ENCODE results near the gene DIPK1B. TPM values are rescaled to one million over a fixed set of nuclear protein-coding genes. Genes with fewer than 3 reads are reported as not detected.
A peak's percentile ranks its signal among the peaks of the same experiment; 100 is the strongest.

The DIPK1B gene
- total RNA-seq, 1 experiment from 2014 or later = 45.4 TPM

DNA sequence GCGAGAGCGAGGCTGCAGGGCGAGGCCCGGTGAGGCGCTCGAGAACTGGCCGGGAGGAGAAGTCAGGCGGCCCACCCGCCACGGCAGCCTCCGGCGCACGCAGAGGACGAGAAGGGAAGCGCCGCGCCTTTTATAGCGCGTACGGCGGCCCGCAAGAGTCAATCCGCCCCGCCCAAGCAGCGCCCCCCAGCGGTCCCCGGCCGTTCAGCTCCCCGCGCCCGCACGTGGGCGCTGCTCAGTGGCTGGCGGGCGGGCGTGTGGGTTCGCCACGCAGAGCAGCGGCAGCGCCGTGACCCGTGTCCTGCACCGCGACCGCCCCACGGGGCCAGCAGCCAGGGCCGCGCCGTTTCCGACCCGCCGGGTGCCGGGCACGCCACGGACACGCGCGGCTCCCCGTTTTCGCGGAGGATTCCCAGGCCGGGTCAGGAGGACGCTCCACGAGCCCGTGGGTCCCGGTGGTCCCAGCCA lies 15.7 kb downstream of the DIPK1B start (continued):
- TF ChIP-seq, protein P1, sequence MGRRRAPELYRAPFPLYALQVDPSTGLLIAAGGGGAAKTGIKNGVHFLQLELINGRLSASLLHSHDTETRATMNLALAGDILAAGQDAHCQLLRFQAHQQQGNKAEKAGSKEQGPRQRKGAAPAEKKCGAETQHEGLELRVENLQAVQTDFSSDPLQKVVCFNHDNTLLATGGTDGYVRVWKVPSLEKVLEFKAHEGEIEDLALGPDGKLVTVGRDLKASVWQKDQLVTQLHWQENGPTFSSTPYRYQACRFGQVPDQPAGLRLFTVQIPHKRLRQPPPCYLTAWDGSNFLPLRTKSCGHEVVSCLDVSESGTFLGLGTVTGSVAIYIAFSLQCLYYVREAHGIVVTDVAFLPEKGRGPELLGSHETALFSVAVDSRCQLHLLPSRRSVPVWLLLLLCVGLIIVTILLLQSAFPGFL (CRISPR knock-in tag; IDR thresholded peaks at IDR 0.05; ENCODE audit: borderline replicate concordance) = no peak; the same call in 1 of the 2 replicates
- TF ChIP-seq, protein P2, sequence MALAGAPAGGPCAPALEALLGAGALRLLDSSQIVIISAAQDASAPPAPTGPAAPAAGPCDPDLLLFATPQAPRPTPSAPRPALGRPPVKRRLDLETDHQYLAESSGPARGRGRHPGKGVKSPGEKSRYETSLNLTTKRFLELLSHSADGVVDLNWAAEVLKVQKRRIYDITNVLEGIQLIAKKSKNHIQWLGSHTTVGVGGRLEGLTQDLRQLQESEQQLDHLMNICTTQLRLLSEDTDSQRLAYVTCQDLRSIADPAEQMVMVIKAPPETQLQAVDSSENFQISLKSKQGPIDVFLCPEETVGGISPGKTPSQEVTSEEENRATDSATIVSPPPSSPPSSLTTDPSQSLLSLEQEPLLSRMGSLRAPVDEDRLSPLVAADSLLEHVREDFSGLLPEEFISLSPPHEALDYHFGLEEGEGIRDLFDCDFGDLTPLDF (CRISPR knock-in tag; IDR thresholded peaks at IDR 0.05) = no peak
- TF ChIP-seq ZNF263 (CRISPR knock-in tag; IDR thresholded peaks at IDR 0.05; ENCODE audit: low read depth) = no peak; the same call in 1 of the 2 replicates
- TF ChIP-seq, protein P3, sequence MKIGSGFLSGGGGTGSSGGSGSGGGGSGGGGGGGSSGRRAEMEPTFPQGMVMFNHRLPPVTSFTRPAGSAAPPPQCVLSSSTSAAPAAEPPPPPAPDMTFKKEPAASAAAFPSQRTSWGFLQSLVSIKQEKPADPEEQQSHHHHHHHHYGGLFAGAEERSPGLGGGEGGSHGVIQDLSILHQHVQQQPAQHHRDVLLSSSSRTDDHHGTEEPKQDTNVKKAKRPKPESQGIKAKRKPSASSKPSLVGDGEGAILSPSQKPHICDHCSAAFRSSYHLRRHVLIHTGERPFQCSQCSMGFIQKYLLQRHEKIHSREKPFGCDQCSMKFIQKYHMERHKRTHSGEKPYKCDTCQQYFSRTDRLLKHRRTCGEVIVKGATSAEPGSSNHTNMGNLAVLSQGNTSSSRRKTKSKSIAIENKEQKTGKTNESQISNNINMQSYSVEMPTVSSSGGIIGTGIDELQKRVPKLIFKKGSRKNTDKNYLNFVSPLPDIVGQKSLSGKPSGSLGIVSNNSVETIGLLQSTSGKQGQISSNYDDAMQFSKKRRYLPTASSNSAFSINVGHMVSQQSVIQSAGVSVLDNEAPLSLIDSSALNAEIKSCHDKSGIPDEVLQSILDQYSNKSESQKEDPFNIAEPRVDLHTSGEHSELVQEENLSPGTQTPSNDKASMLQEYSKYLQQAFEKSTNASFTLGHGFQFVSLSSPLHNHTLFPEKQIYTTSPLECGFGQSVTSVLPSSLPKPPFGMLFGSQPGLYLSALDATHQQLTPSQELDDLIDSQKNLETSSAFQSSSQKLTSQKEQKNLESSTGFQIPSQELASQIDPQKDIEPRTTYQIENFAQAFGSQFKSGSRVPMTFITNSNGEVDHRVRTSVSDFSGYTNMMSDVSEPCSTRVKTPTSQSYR (CRISPR knock-in tag; IDR thresholded peaks at IDR 0.05) = peak; percentile 30; the same call in 1 of the 2 replicates
- TF ChIP-seq ELF4 (CRISPR knock-in tag; IDR thresholded peaks at IDR 0.05; ENCODE audit: low read depth) = no peak
- TF ChIP-seq, protein P4, sequence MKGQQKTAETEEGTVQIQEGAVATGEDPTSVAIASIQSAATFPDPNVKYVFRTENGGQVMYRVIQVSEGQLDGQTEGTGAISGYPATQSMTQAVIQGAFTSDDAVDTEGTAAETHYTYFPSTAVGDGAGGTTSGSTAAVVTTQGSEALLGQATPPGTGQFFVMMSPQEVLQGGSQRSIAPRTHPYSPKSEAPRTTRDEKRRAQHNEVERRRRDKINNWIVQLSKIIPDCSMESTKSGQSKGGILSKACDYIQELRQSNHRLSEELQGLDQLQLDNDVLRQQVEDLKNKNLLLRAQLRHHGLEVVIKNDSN (CRISPR knock-in tag; IDR thresholded peaks at IDR 0.05) = peak; percentile 71
- no peak for TF ChIP-seq HMGA2 (CRISPR knock-in tag; IDR thresholded peaks at IDR 0.05)
- TF ChIP-seq MXD4 (CRISPR knock-in tag; IDR thresholded peaks at IDR 0.05; ENCODE audit: borderline replicate concordance) = no peak
- TF ChIP-seq, protein P5, sequence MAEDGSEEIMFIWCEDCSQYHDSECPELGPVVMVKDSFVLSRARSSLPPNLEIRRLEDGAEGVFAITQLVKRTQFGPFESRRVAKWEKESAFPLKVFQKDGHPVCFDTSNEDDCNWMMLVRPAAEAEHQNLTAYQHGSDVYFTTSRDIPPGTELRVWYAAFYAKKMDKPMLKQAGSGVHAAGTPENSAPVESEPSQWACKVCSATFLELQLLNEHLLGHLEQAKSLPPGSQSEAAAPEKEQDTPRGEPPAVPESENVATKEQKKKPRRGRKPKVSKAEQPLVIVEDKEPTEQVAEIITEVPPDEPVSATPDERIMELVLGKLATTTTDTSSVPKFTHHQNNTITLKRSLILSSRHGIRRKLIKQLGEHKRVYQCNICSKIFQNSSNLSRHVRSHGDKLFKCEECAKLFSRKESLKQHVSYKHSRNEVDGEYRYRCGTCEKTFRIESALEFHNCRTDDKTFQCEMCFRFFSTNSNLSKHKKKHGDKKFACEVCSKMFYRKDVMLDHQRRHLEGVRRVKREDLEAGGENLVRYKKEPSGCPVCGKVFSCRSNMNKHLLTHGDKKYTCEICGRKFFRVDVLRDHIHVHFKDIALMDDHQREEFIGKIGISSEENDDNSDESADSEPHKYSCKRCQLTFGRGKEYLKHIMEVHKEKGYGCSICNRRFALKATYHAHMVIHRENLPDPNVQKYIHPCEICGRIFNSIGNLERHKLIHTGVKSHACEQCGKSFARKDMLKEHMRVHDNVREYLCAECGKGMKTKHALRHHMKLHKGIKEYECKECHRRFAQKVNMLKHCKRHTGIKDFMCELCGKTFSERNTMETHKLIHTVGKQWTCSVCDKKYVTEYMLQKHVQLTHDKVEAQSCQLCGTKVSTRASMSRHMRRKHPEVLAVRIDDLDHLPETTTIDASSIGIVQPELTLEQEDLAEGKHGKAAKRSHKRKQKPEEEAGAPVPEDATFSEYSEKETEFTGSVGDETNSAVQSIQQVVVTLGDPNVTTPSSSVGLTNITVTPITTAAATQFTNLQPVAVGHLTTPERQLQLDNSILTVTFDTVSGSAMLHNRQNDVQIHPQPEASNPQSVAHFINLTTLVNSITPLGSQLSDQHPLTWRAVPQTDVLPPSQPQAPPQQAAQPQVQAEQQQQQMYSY (CRISPR knock-in tag; IDR thresholded peaks at IDR 0.05) = no peak
- TF ChIP-seq, protein P6, sequence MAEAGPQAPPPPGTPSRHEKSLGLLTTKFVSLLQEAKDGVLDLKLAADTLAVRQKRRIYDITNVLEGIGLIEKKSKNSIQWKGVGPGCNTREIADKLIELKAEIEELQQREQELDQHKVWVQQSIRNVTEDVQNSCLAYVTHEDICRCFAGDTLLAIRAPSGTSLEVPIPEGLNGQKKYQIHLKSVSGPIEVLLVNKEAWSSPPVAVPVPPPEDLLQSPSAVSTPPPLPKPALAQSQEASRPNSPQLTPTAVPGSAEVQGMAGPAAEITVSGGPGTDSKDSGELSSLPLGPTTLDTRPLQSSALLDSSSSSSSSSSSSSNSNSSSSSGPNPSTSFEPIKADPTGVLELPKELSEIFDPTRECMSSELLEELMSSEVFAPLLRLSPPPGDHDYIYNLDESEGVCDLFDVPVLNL (CRISPR knock-in tag; IDR thresholded peaks at IDR 0.05; ENCODE audit: borderline replicate concordance, low read depth) = 0 out of 2 replicates have a peak, but pooled peaks have one; percentile 53
- TF ChIP-seq NR2C2 (CRISPR knock-in tag; IDR thresholded peaks at IDR 0.05) = no peak
- TF ChIP-seq SP1 (CRISPR knock-in tag; conservative IDR thresholded peaks at IDR 0.05) = peak; percentile 96
- TF ChIP-seq KAT7 (CRISPR knock-in tag; IDR thresholded peaks at IDR 0.05; ENCODE audit: borderline replicate concordance) = no peak
- TF ChIP-seq ZNF138 (CRISPR knock-in tag; conservative IDR thresholded peaks at IDR 0.05) = no peak
- TF ChIP-seq SMAD4 (CRISPR knock-in tag; IDR thresholded peaks at IDR 0.05) = 0 out of 2 replicates have a peak, but pooled peaks have one; percentile 23
- no peak for TF ChIP-seq TEAD4 (CRISPR knock-in tag; IDR thresholded peaks at IDR 0.05)
- TF ChIP-seq, protein P7, sequence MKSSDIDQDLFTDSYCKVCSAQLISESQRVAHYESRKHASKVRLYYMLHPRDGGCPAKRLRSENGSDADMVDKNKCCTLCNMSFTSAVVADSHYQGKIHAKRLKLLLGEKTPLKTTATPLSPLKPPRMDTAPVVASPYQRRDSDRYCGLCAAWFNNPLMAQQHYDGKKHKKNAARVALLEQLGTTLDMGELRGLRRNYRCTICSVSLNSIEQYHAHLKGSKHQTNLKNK (CRISPR knock-in tag; IDR thresholded peaks at IDR 0.05) = no peak
- TF ChIP-seq JUN (CRISPR knock-in tag; IDR thresholded peaks at IDR 0.05) = peak; percentile 63
- peak; percentile 22; the same call in 1 of the 2 replicates for TF ChIP-seq ZNF416 (CRISPR knock-in tag; IDR thresholded peaks at IDR 0.05)
- TF ChIP-seq, protein P8, sequence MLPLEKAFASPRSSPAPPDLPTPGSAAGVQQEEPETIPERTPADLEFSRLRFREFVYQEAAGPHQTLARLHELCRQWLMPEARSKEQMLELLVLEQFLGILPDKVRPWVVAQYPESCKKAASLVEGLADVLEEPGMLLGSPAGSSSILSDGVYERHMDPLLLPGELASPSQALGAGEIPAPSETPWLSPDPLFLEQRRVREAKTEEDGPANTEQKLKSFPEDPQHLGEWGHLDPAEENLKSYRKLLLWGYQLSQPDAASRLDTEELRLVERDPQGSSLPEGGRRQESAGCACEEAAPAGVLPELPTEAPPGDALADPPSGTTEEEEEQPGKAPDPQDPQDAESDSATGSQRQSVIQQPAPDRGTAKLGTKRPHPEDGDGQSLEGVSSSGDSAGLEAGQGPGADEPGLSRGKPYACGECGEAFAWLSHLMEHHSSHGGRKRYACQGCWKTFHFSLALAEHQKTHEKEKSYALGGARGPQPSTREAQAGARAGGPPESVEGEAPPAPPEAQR (CRISPR knock-in tag; IDR thresholded peaks at IDR 0.05) = peak; percentile 14; the same call in 1 of the 2 replicates
- no peak; the same call in 1 of the 2 replicates for TF ChIP-seq NFE2L1 (CRISPR knock-in tag; IDR thresholded peaks at IDR 0.05)
- peak; percentile 95; the same call in 1 of the 2 replicates for TF ChIP-seq CBFB (CRISPR knock-in tag; IDR thresholded peaks at IDR 0.05; ENCODE audit: low read depth)
- peak; percentile 63; the same call in 1 of the 2 replicates for TF ChIP-seq RELA (CRISPR knock-in tag; IDR thresholded peaks at IDR 0.05; ENCODE audit: borderline replicate concordance)
- no peak for TF ChIP-seq ZNF232 (CRISPR knock-in tag; IDR thresholded peaks at IDR 0.05)
- peak; percentile 86; the same call in 1 of the 2 replicates for TF ChIP-seq RORB (CRISPR knock-in tag; IDR thresholded peaks at IDR 0.05)
- TF ChIP-seq NR1H2 (CRISPR knock-in tag; IDR thresholded peaks at IDR 0.05) = no peak
